Psoas muscle (tissue), 8 donors: ENCODE measurements around the gene RNF186. TPM values are rescaled to one million over a fixed set of nuclear protein-coding genes. Genes with fewer than 3 reads are reported as not detected.
A peak's percentile ranks its signal among the peaks of the same experiment; 100 is the strongest.
"Not testable (repeated sequence)": the region's sequence is repeated elsewhere in the genome, so short reads cannot be mapped to it uniquely, and the experiment has no call there.

Source experiments
- ATAC-seq, 4 donors: fragments of 200-7000 bp; cut with Tn5 transposase; one replicate each; pipeline ENCODE4 v1.9.1; 2020; ENCODE audit warnings: moderate library complexity in 3 of 4, mild to moderate bottlenecking in 2 of 4
- DNase-seq, 2 donors: peaks; one replicate each; pipeline ENCODE4 v3.0.0-alpha.2; 2020
- H3K27ac ChIP-seq: fragments of 200-600 bp; one replicate; pipeline ENCODE4 v1.8.0; 2022
- H3K27me3 ChIP-seq, 3 donors: fragments of 200-600 bp in 1 of 3; one replicate each; pipeline versions ENCODE4 v1.6.1 to v1.8.0; 2013 to 2022; ENCODE audit warnings: low read length in 2 of 3, mild to moderate bottlenecking in 2 of 3, moderate library complexity in 1 of 3; ENCODE audit not compliant: insufficient read depth in 3 of 3
- H3K36me3 ChIP-seq, 2 donors: fragments of 200-600 bp in 1 of 2; one replicate each; pipeline versions ENCODE4 v1.6.1 to v1.8.0; 2013 to 2022; ENCODE audit warnings: low read depth in 1 of 2, mild to moderate bottlenecking in 1 of 2, moderate library complexity in 1 of 2; ENCODE audit not compliant: insufficient read depth in 1 of 2
- H3K4me1 ChIP-seq: fragments of 200-600 bp; one replicate; pipeline ENCODE4 v1.8.0; 2022
- H3K4me3 ChIP-seq: fragments of 200-600 bp; one replicate; pipeline ENCODE4 v1.8.0; 2022; ENCODE audit warnings: mild to moderate bottlenecking
- H3K9me3 ChIP-seq: fragments of 200-600 bp; one replicate; pipeline ENCODE4 v1.8.0; 2022
- WGBS, 3 donors: extraction: QIAGEN DNeasy Blood & Tissue Kit; methylation state at CpG; one replicate each; pipeline versions ENCODE4 v1.1.6 to v1.1.7; 2013; 5-methylcytosine and 5-hydroxymethylcytosine counted together
- intact Hi-C, 2 donors: fragments of 100-400 bp; cut with DNase I; formaldehyde crosslinking; loops; one replicate each; pipeline versions ENCODE4 v1.11.0 to v1.14.2; 2022
- polyA plus RNA-seq, 3 donors: library from polyadenylated mRNA; stranded (reverse); fragments of 200-250 nt; gene quantifications; one replicate each; pipeline ENCODE4 v1.2.3, GENCODE V29; 2013
- total RNA-seq, 4 donors: library from RNA; stranded (reverse); fragmentation: NEBNext Ultra II Directional in 2 of 4; extraction: Animal tissue kit (Norgen Biotek cat#: 25700) in 2 of 4; gene quantifications; one replicate each; pipeline versions ENCODE4 v1.2.1 to v1.2.4, GENCODE V29; 2021 to 2023
- TF ChIP-seq, protein P1 (sequence below): fragments of 200-600 bp; IDR thresholded peaks from one replicate; pipeline ENCODE4 v1.8.0; 2022; ENCODE audit warnings: antibody characterized with exemption
- donor health status: healthy with polysubstance abuse.
- donor health status: DM: no; HTN: no; CAD: no; lungs with moderate emphysema.
- donor health status: Bipolar disorder and iron deficiency.
- donor health status: healthy.
- donor health status: DM: yes; HTN: yes; CAD: no.
- donor health status: DM: no; HTN: no; CAD: no.
- donor health status: DM: no; HTN: no; CAD: no.
- donor health status: DM: yes; HTN: yes; CAD: no.

RNF186 gene
- total and polyA plus RNA-seq, 7 donors, result 0.08 TPM; not detected in 6

GRCh38 chr1:19818324-19818723, 3.2 kb upstream of the RNF186 start:
- H3K27me3 ChIP-seq, result no peaks in the 10 kb centered on the region
- no peak overlapping the region for H3K4me3 ChIP-seq
- TF ChIP-seq, protein P1, sequence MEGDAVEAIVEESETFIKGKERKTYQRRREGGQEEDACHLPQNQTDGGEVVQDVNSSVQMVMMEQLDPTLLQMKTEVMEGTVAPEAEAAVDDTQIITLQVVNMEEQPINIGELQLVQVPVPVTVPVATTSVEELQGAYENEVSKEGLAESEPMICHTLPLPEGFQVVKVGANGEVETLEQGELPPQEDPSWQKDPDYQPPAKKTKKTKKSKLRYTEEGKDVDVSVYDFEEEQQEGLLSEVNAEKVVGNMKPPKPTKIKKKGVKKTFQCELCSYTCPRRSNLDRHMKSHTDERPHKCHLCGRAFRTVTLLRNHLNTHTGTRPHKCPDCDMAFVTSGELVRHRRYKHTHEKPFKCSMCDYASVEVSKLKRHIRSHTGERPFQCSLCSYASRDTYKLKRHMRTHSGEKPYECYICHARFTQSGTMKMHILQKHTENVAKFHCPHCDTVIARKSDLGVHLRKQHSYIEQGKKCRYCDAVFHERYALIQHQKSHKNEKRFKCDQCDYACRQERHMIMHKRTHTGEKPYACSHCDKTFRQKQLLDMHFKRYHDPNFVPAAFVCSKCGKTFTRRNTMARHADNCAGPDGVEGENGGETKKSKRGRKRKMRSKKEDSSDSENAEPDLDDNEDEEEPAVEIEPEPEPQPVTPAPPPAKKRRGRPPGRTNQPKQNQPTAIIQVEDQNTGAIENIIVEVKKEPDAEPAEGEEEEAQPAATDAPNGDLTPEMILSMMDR, result no peak
- ATAC-seq (no peak), DNase-seq (no peak)
- intact Hi-C loops, result no loop called here
- no peaks in the 10 kb centered on the region for H3K4me1 ChIP-seq
- no peaks in the 10 kb centered on the region for H3K9me3 ChIP-seq
- no peaks in the 10 kb centered on the region for H3K36me3 ChIP-seq
- H3K27ac ChIP-seq, result no peak overlapping the region
- WGBS, 3 donors, result 82 to 90% (median 89%) methylated on average over 3 of the region's 3 CpGs

DNA sequence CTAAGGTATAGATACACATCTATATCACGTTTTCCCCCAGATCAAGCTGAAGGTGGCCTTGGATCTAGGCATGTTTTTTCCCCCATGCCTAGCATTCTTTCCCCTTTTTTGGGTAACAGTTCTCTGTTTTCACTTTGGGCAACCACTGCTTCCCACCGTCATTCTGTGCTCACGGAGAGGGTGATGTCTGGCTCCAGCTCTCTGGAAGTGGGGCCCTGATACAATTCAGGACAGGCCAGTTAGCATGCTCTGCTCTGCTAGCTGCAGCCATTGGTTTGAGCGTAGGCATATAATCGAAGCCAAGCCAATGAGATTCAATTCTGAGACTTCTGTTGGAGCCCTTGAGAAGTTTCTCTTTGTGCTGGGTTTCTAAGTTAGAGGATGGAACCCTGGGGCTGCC, 2.1 kb upstream of the RNF186 start:
- ATAC-seq, result no peak
- H3K36me3 ChIP-seq, result no peaks in the 10 kb centered on the region
- H3K27ac ChIP-seq, result no peak overlapping the region
- intact Hi-C loops, result no loop called here
- TF ChIP-seq, protein P1, result no peak
- no peak for DNase-seq
- H3K27me3 ChIP-seq, result no peaks in the 10 kb centered on the region
- H3K4me3 ChIP-seq, result no peak overlapping the region
- no peaks in the 10 kb centered on the region for H3K9me3 ChIP-seq
- WGBS, 3 donors, result 82 to 86% (median 83%) methylated on average over 5 of the region's 5 CpGs
- no peaks in the 10 kb centered on the region for H3K4me1 ChIP-seq

- 60 to 68% (median 61%) methylated on average over 1 of the region's 1 CpG for WGBS, 3 donors
- H3K36me3 ChIP-seq, H3K27ac ChIP-seq, DNase-seq, intact Hi-C loops, H3K9me3 ChIP-seq, H3K4me1 ChIP-seq, H3K4me3 ChIP-seq, ATAC-seq, H3K27me3 ChIP-seq: not testable (repeated sequence)
Observed at GRCh38 chr1:19816737-19817086, 1.6 kb upstream of the RNF186 start.

DNA sequence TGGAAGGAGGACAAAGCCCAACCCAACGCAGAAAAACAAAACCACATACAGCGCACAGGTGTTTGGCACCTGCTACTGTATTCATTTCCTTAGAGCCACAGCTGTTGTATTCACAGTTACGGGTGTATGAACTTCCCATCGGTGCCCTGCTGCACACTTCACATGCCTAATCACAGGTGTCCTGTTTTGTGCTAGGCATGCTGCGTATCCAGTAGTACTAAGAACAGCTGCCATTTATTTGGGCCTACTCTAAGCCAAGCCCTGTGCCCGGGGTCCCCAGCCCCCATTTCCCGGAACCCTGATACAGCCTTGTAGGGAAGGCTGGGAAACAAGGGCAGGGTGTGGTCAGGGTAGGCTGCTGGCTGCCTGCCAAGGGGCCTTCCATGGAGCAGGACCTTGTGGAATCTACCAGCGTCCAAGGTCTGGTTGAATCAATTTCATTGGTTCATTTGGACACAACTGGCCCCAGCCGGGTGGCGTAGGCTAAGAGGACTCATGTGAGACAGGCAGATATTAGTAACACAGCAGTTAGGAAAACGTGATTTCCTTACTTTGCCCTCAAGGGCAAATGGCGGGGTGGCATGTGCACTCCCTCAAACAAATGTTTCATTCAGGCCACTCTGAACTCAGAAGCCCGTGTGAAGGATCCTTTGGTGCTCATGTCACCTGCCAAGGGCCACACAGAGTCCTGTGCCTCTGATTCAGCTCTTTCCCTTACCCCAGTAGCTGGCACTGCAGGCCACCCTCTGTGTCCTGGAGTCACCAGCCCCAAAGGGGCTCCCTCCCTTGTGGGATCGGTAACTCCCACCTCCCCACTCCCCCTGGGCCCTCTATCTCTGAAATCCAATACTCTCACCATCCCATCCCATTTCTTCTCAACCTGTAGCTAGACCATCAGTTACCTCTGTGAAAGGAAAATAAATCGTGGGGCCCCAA, 986 bp upstream of the RNF186 start:
- ATAC-seq (peak in 2 of 4 donors; percentile 24 to 32), DNase-seq (no peak)
- 48 to 50% (median 48%) methylated on average over 15 of the region's 15 CpGs for WGBS, 3 donors
- no peaks in the 10 kb centered on the region for H3K4me1 ChIP-seq
- intact Hi-C loops, result no loop called here
- H3K9me3 ChIP-seq, result no peaks in the 10 kb centered on the region
- no peak overlapping the region for H3K4me3 ChIP-seq
- TF ChIP-seq, protein P1, result no peak
- no peak overlapping the region for H3K27ac ChIP-seq
- H3K27me3 ChIP-seq, result no peaks in the 10 kb centered on the region
- H3K36me3 ChIP-seq, result no peaks in the 10 kb centered on the region

GRCh38 chr1:19814244-19814661, 830 bp downstream of the RNF186 start:
- Histone ChIP-seq H3K27ac (no peak overlapping the region), H3K27me3 (no peaks in the 10 kb centered on the region), H3K36me3 (no peaks in the 10 kb centered on the region), H3K4me1 (no peaks in the 10 kb centered on the region), H3K4me3 (no peak overlapping the region), H3K9me3 (no peaks in the 10 kb centered on the region)
- DNase-seq (no peak), ATAC-seq (no peak)
- 45 to 53% (median 53%) methylated on average over 15 of the region's 15 CpGs for WGBS, 3 donors
- intact Hi-C loops, result loop anchor here in 1 of 2 donors (5.0 kb wide), 1 partner anchor 97 kb away; no protein-coding TSS in a partner anchor
- TF ChIP-seq, protein P1, result no peak
